Measurements from ENCODE around the gene RABAC1. TPM values are rescaled to one million over a fixed set of nuclear protein-coding genes. Genes with fewer than 3 reads are reported as not detected.
"Not testable (repeated sequence)": the region's sequence is repeated elsewhere in the genome, so short reads cannot be mapped to it uniquely, and the experiment has no call there.

Gene RABAC1
- total RNA-seq, 1 donor from 2014 or later, result 93.4 TPM

DNA sequence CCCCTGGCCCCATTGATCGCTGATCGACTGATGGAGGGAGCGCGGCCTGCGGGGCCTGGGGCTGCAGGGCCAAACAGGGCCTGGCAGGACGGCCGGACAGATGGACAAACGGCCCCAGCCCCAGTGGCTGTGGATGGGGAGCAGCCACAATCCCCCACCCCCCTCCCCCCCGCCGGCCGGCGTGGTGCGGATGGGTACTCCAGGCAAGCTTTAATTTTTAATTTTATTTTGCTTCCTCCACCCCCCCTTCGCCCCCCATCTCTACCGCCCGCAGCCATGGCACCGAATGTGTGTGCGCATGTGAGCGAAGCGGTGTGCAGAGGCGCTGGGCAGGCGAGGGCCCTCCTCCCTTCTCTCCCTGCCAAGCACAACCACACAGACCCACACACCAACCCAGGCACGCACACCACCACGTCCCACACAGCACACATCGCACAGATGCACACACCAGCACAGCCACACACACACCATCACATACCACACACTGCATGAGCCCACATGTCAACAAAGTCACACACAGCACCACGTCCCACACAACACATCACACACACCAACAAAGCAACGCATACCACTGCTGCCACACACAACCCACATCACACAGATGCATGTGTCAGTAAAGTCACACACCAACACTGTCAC is 43.2 kb downstream of the RABAC1 start:
- no peak for DNase-seq (ENCODE audit: low read depth, low spot score)
- Mint-ChIP-seq H3K36me3 (ENCODE audit: low read depth) (no peaks in the 10 kb centered on the region), H3K9me3 (no peaks in the 10 kb centered on the region), H3K4me3 (no peak overlapping the region), H3K4me1 (no peaks in the 10 kb centered on the region), H3K27ac (ENCODE audit: unreplicated experiment) (no peak overlapping the region), H3K27me3 (ENCODE audit: low read depth) (peaks cover 1% of the 10 kb centered on the region)
- TF ChIP-seq, protein P1, sequence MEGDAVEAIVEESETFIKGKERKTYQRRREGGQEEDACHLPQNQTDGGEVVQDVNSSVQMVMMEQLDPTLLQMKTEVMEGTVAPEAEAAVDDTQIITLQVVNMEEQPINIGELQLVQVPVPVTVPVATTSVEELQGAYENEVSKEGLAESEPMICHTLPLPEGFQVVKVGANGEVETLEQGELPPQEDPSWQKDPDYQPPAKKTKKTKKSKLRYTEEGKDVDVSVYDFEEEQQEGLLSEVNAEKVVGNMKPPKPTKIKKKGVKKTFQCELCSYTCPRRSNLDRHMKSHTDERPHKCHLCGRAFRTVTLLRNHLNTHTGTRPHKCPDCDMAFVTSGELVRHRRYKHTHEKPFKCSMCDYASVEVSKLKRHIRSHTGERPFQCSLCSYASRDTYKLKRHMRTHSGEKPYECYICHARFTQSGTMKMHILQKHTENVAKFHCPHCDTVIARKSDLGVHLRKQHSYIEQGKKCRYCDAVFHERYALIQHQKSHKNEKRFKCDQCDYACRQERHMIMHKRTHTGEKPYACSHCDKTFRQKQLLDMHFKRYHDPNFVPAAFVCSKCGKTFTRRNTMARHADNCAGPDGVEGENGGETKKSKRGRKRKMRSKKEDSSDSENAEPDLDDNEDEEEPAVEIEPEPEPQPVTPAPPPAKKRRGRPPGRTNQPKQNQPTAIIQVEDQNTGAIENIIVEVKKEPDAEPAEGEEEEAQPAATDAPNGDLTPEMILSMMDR (conservative IDR thresholded peaks at IDR 0.05), result no peak

DNA sequence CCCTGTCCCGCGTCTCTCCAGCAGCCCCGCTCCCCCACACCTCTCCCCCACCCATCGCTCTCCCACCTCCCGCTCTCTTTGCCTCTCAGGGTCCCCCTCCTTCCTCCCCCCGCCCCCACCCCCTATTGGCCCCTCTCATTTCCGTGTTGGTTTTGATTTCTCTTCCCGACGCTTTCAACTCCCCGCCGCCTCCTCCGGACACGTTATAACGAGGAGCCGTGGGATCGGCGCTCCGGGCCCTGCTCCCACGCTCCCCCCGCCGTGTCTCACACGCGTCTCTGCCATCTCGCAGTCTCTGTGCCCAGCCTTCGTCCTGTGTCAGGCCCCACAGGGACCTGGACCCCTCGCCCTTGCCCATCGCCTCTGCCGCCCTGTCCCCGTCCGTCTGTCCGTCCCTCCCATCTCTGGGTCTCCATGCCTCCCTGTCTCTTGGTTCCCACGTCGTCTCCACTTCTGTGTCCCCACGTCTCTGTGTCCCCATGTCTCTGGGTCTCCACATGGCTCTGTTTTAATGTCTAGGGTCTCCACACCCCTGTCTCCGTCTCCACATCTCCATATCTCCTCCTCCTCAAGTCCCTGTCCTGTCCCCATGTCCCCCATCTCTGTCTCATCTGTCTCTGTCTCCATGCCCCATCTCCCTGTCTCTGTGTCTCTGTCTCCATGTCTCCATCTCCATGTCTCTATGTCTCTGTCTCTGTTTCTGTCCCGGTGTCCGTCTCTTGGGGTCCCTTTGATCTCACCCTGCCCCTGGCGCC is 43.9 kb downstream of the RABAC1 start:
- Mint-ChIP-seq H3K4me3 (no peak overlapping the region), H3K27me3 (ENCODE audit: low read depth) (no peaks in the 10 kb centered on the region), H3K27ac (ENCODE audit: unreplicated experiment) (no peak overlapping the region), H3K36me3 (ENCODE audit: low read depth) (no peaks in the 10 kb centered on the region), H3K9me3 (no peaks in the 10 kb centered on the region), H3K4me1 (no peaks in the 10 kb centered on the region)
- TF ChIP-seq, protein P1 (conservative IDR thresholded peaks at IDR 0.05), result no peak
- DNase-seq (ENCODE audit: low read depth, low spot score), result no peak

DNA sequence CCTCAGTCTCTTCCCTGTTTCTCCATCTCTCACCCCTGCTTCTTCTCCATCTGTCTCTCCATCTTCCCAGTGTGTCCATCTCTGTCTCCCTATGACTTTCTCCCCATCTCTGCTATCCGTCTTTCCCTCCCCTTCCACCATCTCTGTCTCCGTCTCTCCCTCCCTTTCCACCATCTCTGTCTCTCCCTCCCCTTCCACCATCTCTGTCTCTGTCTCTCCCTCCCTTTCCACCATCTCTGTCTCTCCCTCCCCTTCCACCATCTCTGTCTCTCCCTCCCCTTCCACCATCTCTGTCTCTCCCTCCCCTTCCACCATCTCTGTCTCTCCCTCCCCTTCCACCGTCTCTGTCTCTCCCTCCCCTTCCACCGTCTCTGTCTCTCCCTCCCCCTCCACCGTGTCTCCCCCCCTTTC is 44.7 kb downstream of the RABAC1 start:
- not testable (repeated sequence) for H3K27ac Mint-ChIP-seq (ENCODE audit: unreplicated experiment); H3K9me3 Mint-ChIP-seq; H3K36me3 Mint-ChIP-seq (ENCODE audit: low read depth); DNase-seq (ENCODE audit: low read depth, low spot score); H3K27me3 Mint-ChIP-seq (ENCODE audit: low read depth); H3K4me3 Mint-ChIP-seq; H3K4me1 Mint-ChIP-seq

DNA sequence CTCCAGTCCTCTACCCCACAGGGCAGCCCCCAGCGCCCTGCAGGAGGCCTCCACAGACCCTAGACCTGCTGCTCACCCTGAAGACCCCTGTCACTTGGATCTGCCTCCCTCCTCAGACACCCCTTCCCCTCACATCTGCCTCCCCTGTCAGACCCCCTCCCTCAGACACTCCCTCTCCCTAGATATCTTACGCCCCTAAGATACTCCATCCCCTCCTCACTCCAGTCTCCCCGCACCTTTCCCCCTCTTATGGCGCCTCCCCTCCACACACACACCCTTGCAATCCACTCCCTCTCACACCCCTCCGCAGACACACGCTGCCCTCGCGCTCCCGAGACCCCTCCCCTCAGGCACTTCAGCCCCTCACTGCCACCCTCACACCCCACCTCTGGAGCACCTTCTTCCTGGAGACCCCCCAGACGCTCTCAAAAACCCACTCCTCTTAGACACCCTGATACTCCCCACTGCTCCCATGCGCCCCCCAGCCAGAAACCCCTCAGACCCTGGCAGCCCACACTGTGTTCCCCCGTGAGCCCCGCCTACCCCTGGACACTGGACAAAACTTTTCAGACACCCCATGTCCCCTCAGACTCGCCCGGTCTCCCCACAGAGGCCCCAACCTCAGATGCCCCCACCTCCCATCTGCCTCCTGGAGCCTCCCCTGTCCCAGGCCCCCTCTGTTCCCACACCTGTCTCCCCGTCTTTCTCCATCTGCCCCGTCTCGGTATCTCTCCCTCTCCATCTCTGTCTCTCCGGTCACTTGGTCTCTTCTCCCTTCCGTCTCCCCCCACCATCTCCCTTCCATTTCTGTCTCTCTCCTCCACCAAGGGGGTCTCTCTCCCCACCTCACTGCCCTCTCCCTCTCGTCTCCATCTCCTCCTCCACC is 45.3 kb downstream of the RABAC1 start:
- TF ChIP-seq, protein P1 (conservative IDR thresholded peaks at IDR 0.05), result no peak
- Mint-ChIP-seq H3K4me3 (no peak overlapping the region), H3K9me3 (no peaks in the 10 kb centered on the region), H3K36me3 (ENCODE audit: low read depth) (no peaks in the 10 kb centered on the region), H3K4me1 (no peaks in the 10 kb centered on the region), H3K27me3 (ENCODE audit: low read depth) (peaks cover 6% of the 10 kb centered on the region), H3K27ac (ENCODE audit: unreplicated experiment) (no peak overlapping the region)
- DNase-seq (ENCODE audit: low read depth, low spot score), result no peak

- H3K27ac Mint-ChIP-seq (ENCODE audit: unreplicated experiment), result no peak overlapping the region
- H3K4me3 Mint-ChIP-seq, result no peak overlapping the region
- H3K9me3 Mint-ChIP-seq, result no peaks in the 10 kb centered on the region
- no peaks in the 10 kb centered on the region for H3K4me1 Mint-ChIP-seq
- peaks cover 6% of the 10 kb centered on the region for H3K27me3 Mint-ChIP-seq (ENCODE audit: low read depth)
- H3K36me3 Mint-ChIP-seq (ENCODE audit: low read depth), result no peaks in the 10 kb centered on the region
- TF ChIP-seq, protein P1 (conservative IDR thresholded peaks at IDR 0.05), result no peak
- DNase-seq (ENCODE audit: low read depth, low spot score), result no peak
Measured at GRCh38 chr19:41912899-41913537, 46.1 kb downstream of the RABAC1 start.
